WERI-Rb-1 (cell line): ENCODE data around the gene CD276.
"Not testable (repeated sequence)": the region's sequence is repeated elsewhere in the genome, so short reads cannot be mapped to it uniquely, and the experiment has no call there.

Source experiments
- DNase-seq: peaks from one replicate; pipeline ENCODE4 v3.0.0-alpha.2; 2020
- H3K27ac ChIP-seq: fragments of 250-450 bp; sonication (Bioruptor Pico); 2 replicates; pipeline ENCODE4 v1.5.1; 2020; ENCODE audit warnings: mild to moderate bottlenecking, moderate library complexity
- H3K27me3 ChIP-seq: fragments of 250-450 bp; sonication (Bioruptor Pico); 2 replicates; pipeline ENCODE4 v1.5.1; 2021; ENCODE audit warnings: mild to moderate bottlenecking, low read depth, moderate library complexity; ENCODE audit not compliant: insufficient read depth, severe bottlenecking
- H3K36me3 ChIP-seq: fragments of 250-450 bp; sonication (Bioruptor Pico); 2 replicates; pipeline ENCODE4 v1.5.1; 2020; ENCODE audit warnings: mild to moderate bottlenecking, moderate library complexity
- H3K4me3 ChIP-seq: 2 replicates; pipeline ENCODE4 v1.5.1; 2011; ENCODE audit warnings: low read depth, mild to moderate bottlenecking, control low read depth, low read length
- H3K9me3 ChIP-seq: fragments of 250-450 bp; sonication (Bioruptor Pico); 2 replicates; pipeline ENCODE4 v1.5.1; 2021; ENCODE audit warnings: mild to moderate bottlenecking, moderate library complexity; ENCODE audit not compliant: severe bottlenecking
- TF ChIP-seq, protein P1 (sequence below): IDR thresholded peaks from 2 replicates; pipeline ENCODE4 v1.5.1; 2011; ENCODE audit warnings: low read depth, mild to moderate bottlenecking, control low read depth, inconsistent platforms, low read length

The CD276 gene

DNA sequence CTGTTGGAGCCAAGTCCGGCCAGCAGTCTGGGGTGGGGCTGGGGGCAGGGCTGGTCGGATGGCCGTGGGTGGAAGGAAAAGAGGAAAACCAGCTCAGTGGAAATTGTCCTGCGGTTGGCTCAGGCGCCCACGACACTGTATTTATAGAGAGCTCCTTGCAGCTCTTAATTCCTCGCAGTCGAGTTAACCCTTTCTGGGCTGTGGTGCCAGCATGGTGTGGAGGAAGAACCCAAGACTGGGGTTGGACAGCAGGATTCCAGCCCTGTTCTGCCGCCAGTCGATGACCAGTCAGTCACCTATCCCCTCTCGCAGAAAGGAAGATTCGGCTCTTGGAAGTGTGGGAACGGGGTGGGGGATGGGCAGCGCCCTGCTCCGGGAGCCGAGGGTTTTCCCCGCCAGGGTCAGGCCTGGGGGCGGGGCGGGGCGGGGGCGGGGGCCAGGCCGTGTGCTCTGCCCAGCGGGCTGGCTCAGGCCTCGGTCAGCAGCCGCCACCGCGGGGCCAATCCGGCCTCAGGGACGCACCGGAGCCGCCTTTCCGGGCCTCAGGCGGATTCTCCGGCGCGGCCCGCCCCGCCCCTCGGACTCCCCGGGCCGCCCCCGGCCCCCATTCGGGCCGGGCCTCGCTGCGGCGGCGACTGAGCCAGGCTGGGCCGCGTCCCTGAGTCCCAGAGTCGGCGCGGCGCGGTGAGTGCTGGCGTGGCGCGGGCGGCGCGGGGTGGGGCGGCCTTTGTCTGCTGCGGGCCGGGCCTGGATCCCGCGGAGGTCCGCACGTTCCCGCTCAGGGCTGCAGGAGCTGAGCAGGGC lies at the start of gene CD276:
CD276 (plus strand) TSS at position 607 of the 804 bp plus-strand sequence. CDS start 15,257 bp downstream, outside the sequence.
- TF ChIP-seq, protein P1, sequence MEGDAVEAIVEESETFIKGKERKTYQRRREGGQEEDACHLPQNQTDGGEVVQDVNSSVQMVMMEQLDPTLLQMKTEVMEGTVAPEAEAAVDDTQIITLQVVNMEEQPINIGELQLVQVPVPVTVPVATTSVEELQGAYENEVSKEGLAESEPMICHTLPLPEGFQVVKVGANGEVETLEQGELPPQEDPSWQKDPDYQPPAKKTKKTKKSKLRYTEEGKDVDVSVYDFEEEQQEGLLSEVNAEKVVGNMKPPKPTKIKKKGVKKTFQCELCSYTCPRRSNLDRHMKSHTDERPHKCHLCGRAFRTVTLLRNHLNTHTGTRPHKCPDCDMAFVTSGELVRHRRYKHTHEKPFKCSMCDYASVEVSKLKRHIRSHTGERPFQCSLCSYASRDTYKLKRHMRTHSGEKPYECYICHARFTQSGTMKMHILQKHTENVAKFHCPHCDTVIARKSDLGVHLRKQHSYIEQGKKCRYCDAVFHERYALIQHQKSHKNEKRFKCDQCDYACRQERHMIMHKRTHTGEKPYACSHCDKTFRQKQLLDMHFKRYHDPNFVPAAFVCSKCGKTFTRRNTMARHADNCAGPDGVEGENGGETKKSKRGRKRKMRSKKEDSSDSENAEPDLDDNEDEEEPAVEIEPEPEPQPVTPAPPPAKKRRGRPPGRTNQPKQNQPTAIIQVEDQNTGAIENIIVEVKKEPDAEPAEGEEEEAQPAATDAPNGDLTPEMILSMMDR: no peak
- Histone ChIP-seq H3K27ac (peak within 1 kb of the TSS; percentile 95), H3K27me3 (no peaks in the 10 kb centered on the region), H3K9me3 (no peaks in the 10 kb centered on the region), H3K36me3 (peaks cover 3% of the 10 kb centered on the region), H3K4me3 (peak within 1 kb of the TSS; percentile 94)
- DNase-seq: peak; percentile 83

DNA sequence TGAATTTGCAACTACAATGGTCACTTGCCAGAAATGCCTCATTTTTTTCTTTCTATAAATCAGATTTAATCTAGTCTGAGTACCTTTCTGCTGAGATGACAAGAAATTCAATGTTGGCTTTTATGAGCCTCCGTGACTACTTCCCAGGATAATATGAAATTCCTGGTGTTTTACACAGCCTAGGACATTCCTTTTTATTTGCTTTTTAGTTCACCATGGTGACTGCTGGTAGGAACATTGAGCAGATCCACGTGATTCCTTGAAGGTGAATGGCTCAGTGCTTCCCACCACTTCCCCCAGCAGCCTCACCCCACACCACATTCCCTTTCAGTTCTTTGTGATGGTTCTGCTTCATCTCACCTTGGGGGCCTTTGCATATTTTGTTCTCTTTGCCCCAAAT lies 46.7 kb upstream of the CD276 start:
- peaks cover 7% of the 10 kb centered on the region for H3K9me3 ChIP-seq
- no peaks in the 10 kb centered on the region for H3K27me3 ChIP-seq

DNA sequence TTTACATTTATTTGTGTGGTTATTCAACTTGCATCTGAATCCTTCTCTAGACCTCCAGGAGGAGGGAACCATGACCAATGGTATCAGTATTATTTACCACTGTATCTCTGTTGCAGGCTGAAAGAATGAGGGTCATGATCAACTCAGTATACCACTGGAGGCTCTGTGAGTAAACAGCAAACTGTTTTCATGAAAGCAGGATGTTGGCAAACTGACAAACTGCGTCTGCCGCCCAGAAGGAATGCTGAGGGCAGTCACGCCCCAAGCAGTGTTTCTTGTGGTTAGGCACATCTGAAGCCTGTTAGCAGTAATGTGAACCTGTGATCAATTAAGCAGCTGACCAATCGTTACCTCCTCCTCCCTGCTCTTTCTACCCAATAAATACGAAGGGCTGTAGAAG lies 44.7 kb upstream of the CD276 start:
- H3K36me3 ChIP-seq, DNase-seq, H3K27me3 ChIP-seq, H3K9me3 ChIP-seq, H3K27ac ChIP-seq, H3K4me3 ChIP-seq: not testable (repeated sequence)

More for the DNA sequence above, 46.7 kb upstream of the CD276 start:
- no peak overlapping the region for H3K4me3 ChIP-seq
- TF ChIP-seq, protein P1: no peak
- H3K27ac ChIP-seq: no peak overlapping the region
- H3K36me3 ChIP-seq: no peaks in the 10 kb centered on the region
- DNase-seq: no peak

DNA sequence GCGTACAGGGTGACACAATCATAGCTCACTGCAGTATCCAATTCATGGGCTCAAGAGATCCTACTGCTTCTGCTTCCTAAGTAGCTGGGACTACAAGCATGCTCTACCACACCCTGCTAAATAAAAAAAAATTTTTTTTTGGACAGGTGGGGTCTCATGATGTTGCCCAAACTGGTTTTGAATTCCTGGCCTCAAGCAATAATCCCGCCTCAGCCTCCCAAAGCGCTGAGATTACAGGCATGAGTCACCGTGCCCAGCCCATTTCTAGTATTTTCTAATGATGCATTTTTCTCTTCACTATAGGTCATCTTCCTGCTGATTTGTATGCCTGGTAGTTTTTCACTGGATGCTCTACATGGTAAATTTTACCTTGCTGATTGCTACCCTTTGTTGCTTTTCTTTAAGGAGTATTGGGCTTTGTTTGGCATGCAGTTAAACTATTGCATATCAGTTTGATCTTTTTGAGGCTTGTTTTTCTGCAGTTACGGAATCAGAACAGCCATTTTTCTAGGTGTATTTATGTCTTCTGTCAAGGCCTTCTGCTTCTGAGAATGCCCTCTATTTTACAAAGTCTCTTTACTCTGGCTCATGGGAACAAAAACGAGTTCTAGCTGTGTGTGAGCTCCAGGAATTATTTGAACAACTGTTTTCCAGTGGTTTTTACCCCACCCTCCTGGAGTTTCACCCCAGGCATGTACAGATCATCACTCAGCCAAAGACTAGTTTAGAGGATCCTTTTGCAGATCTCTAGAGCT lies 36.7 kb upstream of the CD276 start:
- Histone ChIP-seq H3K36me3 (no peaks in the 10 kb centered on the region), H3K9me3 (no peaks in the 10 kb centered on the region), H3K4me3 (no peak overlapping the region), H3K27ac (no peak overlapping the region), H3K27me3 (no peaks in the 10 kb centered on the region)
- no peak for DNase-seq
- TF ChIP-seq, protein P1: no peak

DNA sequence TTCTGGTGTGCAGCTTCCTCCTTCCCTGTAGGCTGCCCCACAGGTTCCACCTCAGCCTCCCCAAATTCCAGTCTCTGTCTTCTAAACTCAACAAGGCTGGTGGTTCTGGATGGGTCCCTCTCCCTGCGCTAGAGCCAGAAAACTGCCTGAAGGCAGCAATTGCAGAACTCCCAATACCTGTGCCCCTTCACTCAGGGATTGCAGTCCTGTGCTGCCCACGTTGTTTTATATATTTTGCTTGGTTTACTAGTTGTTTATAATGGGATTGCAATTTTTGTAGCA lies 36.2 kb upstream of the CD276 start:
- Histone ChIP-seq H3K36me3 (no peaks in the 10 kb centered on the region), H3K27ac (no peak overlapping the region), H3K4me3 (no peak overlapping the region), H3K27me3 (no peaks in the 10 kb centered on the region), H3K9me3 (no peaks in the 10 kb centered on the region)
- no peak for DNase-seq
- TF ChIP-seq, protein P1: no peak

DNA sequence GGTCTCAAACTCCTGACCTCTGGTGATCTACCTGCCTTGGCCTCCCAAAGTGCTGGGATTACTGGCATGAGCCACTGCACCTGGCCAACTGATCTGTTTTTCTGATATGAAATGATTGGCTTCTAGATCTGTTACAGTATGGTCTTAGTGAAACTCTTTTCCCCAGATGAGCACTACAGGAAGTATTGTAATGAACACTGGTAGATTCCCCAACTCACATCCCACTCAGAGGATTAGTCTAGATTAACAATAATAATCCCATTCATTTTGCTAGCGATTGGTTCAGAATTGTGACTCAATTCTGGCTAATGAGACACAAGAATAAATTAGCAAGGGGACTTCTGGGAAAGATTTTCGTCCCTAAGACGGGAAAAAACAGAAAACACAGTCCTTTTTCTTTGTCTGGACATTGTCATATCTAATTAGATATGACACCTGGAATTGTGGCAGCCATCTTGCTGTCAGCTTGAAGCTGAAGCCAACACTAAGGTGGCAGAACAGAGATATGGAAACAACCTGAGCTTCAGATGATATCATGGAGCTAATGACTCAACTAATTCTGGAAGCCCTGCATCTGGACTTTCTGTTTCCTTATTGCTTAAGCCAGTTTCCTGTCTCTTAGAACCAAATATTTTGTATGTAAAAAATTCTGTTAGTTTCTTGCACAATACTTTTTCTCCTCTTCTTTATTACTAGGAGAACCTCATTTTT lies 33.6 kb upstream of the CD276 start:
- no peak overlapping the region for H3K27ac ChIP-seq
- TF ChIP-seq, protein P1: no peak
- no peaks in the 10 kb centered on the region for H3K27me3 ChIP-seq
- no peak for DNase-seq
- H3K4me3 ChIP-seq: no peak overlapping the region
- no peaks in the 10 kb centered on the region for H3K9me3 ChIP-seq
- H3K36me3 ChIP-seq: no peaks in the 10 kb centered on the region
